CD4-positive, alpha-beta T cell treated with Interleukin-15 for 1 hour (primary cell): ENCODE measurements around the gene RBMX2.
"Not testable (repeated sequence)": the region's sequence is repeated elsewhere in the genome, so short reads cannot be mapped to it uniquely, and the experiment has no call there.

Source experiments
- DNase-seq: peaks from one replicate; pipeline ENCODE4 v3.0.0-alpha.2; 2020

The RBMX2 gene, protein sequence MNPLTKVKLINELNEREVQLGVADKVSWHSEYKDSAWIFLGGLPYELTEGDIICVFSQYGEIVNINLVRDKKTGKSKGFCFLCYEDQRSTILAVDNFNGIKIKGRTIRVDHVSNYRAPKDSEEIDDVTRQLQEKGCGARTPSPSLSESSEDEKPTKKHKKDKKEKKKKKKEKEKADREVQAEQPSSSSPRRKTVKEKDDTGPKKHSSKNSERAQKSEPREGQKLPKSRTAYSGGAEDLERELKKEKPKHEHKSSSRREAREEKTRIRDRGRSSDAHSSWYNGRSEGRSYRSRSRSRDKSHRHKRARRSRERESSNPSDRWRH

GRCh38 chrX:130401415-130402207 lies at the start of gene RBMX2:
TSS of gene RBMX2 (plus strand) at chrX:130401987. CDS start at chrX:130402033, 46 bp downstream.
- DNase-seq = peak; percentile 77

- DNase-seq = not testable (repeated sequence)
Observed at GRCh38 chrX:130352050-130352449, 49.7 kb upstream of the RBMX2 start.

DNA sequence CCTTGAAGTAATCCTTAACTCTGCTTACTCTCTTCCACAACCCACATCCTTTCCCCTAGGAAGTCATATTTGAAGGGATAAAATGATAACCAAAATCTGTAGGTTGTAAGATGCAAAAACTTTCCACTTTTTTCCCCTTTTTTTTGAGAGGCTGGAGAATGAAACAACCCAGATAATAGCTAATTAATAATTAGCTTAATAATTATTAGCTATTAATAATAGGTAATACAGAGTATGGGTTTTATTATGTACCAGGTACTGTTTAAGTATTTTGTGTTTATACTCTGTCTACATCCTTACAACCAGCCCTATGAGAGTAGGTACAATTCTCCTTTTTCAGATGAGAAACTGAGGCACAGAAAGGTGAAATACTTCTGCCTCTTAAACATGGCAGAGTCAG lies 25.7 kb upstream of the RBMX2 start:
- DNase-seq = no peak

- DNase-seq = no peak
Observed at GRCh38 chrX:130378024-130378669, 23.6 kb upstream of the RBMX2 start.

DNA sequence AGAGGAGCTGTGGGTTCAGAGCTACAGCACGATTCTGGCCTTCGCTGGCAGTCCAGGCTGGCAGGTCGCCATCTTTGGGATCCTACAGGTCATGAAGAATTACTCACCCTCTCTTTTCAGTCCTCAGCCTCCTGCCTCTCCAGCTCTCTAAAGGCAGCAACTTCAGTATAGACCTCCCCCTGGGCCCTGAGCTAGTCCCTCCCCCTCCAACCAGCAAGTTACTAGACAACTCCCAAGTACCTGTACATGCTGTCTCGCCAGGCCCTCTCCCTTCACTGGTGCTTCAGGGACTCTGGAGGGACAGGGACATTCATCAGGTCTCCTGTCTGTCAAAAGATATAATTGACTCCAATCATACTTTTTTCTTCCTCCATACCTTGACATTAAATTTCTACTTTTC lies 16.3 kb upstream of the RBMX2 start, which contains the start of gene GPR119:
TSS of gene GPR119 (minus strand) at position 155 of the 400 bp plus-strand sequence. CDS start 227 bp downstream, outside the sequence.
- DNase-seq = no peak

DNA sequence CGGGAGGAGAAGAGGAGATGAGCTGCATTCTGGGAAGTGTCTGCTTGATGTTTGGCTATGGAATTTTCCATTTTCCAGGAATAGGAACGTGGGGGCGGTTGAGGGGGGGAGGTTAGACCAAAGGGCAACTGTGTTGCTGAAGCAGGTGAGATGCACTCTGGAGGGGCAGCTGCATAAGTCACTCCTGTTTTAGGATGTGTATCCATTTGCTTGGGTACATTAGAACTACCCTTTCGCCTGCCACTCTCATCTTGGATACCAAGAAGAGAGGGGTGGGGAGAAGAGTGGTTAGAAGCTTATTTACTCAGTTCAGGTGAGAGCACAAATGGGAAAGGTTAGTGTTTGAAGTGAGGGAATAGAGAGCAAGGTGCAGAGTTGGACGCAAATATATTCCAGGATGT lies 15.4 kb upstream of the RBMX2 start:
- DNase-seq = no peak

GRCh38 chrX:130393451-130394074 lies 8.2 kb upstream of the RBMX2 start:
- DNase-seq = no peak

DNA sequence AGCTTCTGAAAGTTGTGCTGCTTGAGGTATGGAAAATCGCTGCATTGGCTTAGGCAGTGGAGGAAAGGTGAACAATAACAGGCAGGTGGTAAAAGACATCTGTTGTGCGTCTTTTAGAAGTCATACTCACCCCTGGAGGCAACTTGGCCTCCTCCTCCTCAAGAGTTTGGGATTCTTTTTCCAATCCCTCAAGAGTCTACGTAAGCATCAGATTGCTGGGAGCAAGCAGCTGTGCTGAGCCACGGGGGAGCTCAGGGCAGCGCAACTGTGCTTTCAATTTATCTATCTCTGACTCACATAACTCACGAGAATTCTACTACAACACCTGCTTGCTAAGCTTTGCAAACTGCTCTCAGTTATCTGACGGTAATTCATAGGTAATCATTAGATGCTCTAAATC lies 6.4 kb upstream of the RBMX2 start:
- DNase-seq = no peak

DNA sequence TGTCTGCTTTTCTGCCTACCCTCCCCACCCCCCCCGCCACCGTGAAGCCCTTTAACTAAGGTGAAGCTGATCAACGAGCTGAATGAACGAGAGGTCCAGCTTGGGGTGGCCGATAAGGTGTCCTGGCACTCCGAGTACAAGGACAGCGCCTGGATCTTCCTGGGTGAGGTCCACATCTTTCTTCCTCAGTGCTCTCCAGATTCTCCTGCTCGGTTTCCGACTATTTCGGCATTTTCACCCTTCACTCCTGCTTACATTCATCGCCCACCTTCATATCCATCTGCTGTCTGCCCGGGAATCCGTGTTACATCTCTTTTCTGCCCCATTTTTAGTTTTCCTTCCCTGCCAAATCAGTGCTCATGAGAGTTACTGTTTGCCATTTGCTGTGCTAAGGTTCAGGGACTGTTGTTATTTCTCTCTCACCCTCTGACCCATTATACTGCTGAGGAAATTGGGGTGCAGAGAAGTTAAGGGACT lies 459 bp downstream of the RBMX2 start:
- DNase-seq = no peak

DNA sequence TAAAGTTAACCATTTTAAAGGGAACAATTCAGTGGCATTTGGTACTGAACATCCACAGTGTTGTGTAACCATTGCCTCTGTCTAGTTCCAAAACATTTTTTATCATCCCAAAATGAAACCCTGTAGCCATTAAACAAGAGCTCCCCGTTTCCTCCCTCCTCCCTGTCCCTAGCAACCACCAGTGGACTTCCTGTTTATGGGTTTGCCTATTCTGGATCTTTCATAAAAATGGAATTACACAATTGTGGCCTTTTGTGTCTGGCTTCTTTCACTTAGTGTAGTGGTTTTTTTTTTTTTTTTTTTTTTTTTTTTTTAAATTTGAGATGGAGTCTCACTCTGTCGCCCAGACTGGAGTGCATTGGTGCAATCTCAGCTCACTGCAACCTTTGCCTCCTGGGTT lies 11.6 kb downstream of the RBMX2 start:
- no peak for DNase-seq

DNA sequence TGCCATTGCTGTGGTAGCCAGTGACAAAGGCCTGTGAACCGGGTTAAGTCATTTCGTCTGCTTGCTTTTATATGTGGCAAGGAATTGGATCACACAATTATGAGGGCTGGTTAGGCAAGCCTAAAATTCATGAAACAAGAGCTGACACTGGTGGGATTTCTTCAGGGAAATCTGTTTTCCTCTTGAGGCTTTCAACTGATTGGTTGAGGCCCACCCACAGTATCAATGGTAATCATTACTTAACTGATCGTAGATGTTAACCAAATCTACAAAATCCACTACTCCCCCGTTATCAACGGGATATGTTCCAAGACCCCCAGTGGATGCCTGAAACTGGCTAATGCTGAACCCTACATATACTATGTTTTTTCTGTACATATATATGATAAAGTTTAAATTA lies 13.0 kb downstream of the RBMX2 start:
- DNase-seq = no peak

DNA sequence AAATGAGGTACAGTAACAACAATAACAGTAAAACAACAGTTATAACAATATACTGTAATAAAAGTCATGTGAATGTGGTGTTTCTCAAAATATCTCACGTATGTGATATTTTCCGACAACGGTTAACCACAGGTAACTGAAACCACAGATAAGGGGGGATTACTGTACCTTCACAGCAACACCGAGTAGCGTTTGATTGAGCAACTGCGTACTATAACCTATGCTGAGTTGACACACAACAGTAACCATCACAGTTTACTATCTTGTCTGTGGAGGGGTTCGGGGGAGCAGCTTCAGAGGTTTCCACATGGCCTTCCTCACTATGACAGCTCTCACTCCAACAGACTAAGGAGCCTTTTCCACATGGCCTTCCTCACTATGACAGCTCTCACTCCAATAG lies 13.4 kb downstream of the RBMX2 start:
- DNase-seq = no peak

DNA sequence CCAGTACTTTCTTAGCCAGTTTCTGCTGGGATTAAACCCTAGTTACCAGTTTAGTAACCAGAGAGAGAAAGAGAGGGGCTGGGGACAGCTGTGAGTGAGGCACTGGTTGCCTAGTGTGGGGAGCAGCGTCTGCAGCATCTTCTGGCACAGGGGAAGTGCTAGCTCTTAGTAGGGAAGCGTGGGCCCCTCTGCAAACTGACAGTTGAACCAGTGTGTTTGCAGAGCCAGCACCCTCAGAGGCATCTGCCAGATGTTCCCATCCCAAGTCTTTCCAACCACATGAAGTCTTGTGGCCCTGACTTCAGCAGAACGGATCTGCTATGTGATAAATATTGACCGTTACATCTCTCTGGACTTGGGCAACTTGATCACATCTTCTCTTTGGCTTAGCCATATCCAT lies 15.0 kb downstream of the RBMX2 start:
- no peak for DNase-seq

GRCh38 chrX:130418066-130418465 lies 16.3 kb downstream of the RBMX2 start:
- no peak for DNase-seq

DNA sequence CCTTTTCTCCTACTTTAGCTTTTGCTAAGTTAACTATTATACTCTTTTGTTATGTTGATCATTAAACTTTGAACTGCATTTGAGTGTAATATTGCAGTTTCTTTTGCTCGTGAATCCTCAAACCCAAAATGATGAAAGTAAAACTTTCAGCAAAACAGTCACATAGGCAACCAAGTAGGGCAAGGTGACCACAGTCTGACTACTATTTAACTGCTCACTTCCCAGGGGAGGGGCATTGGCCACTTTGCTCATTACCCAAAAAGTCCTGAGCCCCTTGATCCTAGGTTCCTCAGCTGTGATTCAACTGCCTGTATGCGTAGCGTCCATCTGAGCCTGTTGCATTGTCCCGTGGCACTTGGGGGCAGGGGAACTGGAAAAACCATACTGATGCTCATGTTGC lies 17.0 kb downstream of the RBMX2 start:
- no peak for DNase-seq

DNA sequence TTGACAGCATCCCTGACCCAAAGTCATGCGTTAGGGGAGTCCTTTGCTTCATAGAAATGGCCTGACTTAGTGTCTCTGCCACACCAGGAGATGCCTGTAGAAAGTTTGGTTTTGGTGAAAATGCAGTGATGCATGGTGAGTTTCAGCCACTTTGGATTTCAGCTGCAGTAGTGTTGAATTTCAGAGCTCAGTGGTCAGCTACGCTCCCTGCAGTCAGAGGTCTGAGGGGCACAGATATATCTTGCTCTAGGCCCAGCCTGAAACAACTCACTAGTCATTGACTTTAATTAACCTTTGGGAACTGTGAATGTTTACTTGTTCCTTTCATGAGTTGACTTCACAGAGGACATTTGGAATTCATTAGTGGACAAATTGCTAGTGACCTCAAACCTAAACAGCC lies 17.5 kb downstream of the RBMX2 start:
- DNase-seq = no peak

DNA sequence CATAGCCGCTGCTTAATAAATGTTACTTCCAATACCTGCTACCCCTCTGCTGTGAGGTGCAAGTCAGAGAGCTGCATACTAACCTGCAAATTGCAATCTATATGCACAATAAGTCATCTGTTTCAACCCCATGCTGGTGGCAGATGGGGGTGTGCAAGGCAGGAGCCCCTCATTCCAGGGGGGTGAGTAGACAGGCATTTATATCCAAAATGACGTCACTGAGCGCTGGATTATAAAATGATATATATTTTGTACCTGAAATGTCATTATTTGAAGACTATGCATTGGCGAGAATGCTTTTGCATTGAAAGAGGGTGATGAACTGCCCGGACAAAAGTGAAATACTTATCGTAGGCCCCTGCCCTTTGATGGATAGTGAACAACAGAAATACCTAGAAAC lies 24.7 kb downstream of the RBMX2 start:
- no peak for DNase-seq

- DNase-seq = not testable (repeated sequence)
Observed at GRCh38 chrX:130429236-130429635, 27.4 kb downstream of the RBMX2 start.

GRCh38 chrX:130435937-130436336 lies 34.1 kb downstream of the RBMX2 start:
- DNase-seq = no peak

GRCh38 chrX:130437996-130438395 lies 36.2 kb downstream of the RBMX2 start:
- not testable (repeated sequence) for DNase-seq

DNA sequence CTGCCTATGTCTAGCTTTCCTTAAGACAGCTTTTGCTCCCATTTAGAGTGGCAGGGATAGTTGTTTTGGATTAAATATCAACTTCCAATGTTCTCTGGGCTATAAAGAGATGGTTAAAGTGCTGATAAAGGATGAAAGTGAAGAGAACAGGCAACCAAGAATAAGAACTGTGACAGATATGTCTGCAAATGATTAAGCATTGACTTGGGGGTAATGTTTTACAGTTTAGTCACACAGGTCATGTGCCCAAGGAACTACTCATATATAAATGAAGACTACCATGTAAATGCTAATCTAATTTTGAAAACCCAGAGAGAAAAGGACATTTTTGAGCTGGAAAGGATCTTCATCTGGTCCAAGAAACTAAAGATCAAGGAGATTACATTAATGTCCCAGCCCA lies 42.1 kb downstream of the RBMX2 start:
- DNase-seq = no peak

DNA sequence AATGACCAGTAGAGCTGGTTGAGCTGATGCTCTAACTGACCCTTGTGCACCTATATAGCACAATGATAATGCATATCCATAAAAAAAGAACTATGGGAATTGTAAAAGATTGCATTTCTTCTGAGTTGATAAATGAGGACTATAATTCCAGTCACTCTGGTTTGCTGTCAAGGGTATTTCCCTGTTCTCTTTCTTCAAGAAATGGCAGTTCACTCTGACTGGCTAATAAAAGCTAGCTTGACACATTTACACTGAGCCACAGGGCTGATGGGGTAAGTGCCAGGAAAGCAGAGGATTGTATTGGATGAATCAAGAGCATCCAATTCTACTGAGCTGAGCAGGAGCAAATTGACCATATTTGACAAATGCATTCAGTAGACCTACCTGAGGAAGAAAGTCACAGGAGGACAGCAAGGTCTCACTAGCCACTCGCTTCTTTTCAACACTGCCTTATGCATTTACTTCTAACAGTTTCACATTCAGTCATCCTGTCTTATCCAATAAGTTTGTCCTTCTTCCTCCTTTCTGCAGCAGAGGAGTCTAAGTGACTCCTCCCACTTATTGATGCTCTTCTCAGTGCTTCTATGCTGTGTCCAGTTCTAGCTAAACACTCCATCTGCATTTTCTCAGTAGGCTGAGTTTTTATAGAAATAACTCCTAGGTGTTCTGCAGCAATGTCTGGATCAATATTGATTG lies 43.0 kb downstream of the RBMX2 start:
- DNase-seq = no peak
